GM10248 (cell line): ENCODE measurements around the gene TRMT10A.

Source experiments
- CTCF ChIA-PET: fragments of 300-600 bp; sonication (Branson Sonifier 250); formaldehyde crosslinking; extraction: SDS; loops from one replicate; lab custom pipeline; 2021; ENCODE audit warnings: antibody characterized with exemption; lab: Yijun Ruan, JAX
- POLR2A ChIA-PET: fragments of 350-650 bp; sonication (Branson Sonifier 250); formaldehyde crosslinking; extraction: SDS; loops from one replicate; lab custom pipeline; 2020; ENCODE audit warnings: antibody characterized with exemption; lab: Yijun Ruan, JAX
- DNase-seq: peaks from one replicate; pipeline ENCODE4 v3.0.0; 2012; ENCODE audit errors: extremely low spot score
- CTCF ChIP-seq: IDR thresholded peaks from 2 replicates; pipeline ENCODE4 v1.5.1; 2012; ENCODE audit warnings: mild to moderate bottlenecking, low read depth; ENCODE audit errors: extremely low read depth, missing control alignments, control extremely low read depth

TRMT10A gene

GRCh38 chr4:99586322-99586721 lies 22.5 kb upstream of the TRMT10A start:
- CTCF ChIA-PET: no interaction called here
- DNase-seq: no peak

GRCh38 chr4:99585516-99585915 lies 21.7 kb upstream of the TRMT10A start:
- CTCF ChIA-PET: interaction anchor here (1.1 kb wide), 1 partner anchor 45 kb away, joined by 3 read pairs; no protein-coding TSS in a partner anchor
- no peak for TF ChIP-seq CTCF
- no peak for DNase-seq
- POLR2A ChIA-PET: no interaction called here

More at GRCh38 chr4:99586322-99586721, 22.5 kb upstream of the TRMT10A start:
- no peak for TF ChIP-seq CTCF
- POLR2A ChIA-PET: no interaction called here

GRCh38 chr4:99578714-99579113 lies 14.9 kb upstream of the TRMT10A start:
- no peak for TF ChIP-seq CTCF
- ChIA-PET CTCF (interaction anchor here (1.0 to 1.1 kb wide), 2 partner anchors 12 to 233 kb away, joined by 3 to 4 read pairs; no protein-coding TSS in a partner anchor), POLR2A (no interaction called here)

GRCh38 chr4:99574530-99575324 lies 10.9 kb upstream of the TRMT10A start, which contains the start of gene MTTP:
MTTP (plus strand) TSS chr4:99574824; CDS start chr4:99574910, 86 bp downstream.
- POLR2A ChIA-PET: no interaction called here

More at GRCh38 chr4:99578714-99579113, 14.9 kb upstream of the TRMT10A start:
- DNase-seq: no peak

GRCh38 chr4:99573735-99574368 lies 10.0 kb upstream of the TRMT10A start:
- DNase-seq: no peak
- ChIA-PET CTCF (interaction anchor here (1.3 to 1.7 kb wide), 3 partner anchors 10 to 234 kb away, joined by 3 to 7 read pairs (median 3); partner anchors contain the start of gene TRMT10A), POLR2A (no interaction called here)
- TF ChIP-seq CTCF: no peak

More at GRCh38 chr4:99574530-99575324, 10.9 kb upstream of the TRMT10A start, which contains the start of gene MTTP:
- CTCF ChIA-PET: no interaction called here
- no peak for TF ChIP-seq CTCF
- peak; percentile 22 for DNase-seq

GRCh38 chr4:99572527-99573240 lies 8.8 kb upstream of the TRMT10A start:
- no peak for DNase-seq
- ChIA-PET CTCF (interaction anchor here (1.3 to 1.7 kb wide), 3 partner anchors 9 to 235 kb away, joined by 3 to 7 read pairs (median 3); partner anchors contain the start of gene TRMT10A), POLR2A (no interaction called here)
- no peak for TF ChIP-seq CTCF
